IMR-90 (cell line): Measurements from ENCODE around the gene ZNF521. TPM values are rescaled to one million over a fixed set of nuclear protein-coding genes. Genes with fewer than 3 reads are reported as not detected.
A peak's percentile ranks its signal among the peaks of the same experiment; 100 is the strongest.

Experiments used
- ATAC-seq: fragments of 200-7000 bp; cut with Tn5 transposase; 2 replicates; pipeline ENCODE4 v1.9.1; 2020; ENCODE audit warnings: low read depth, mild to moderate bottlenecking, moderate library complexity
- BruUV-seq: library from RNA; stranded (reverse); fragments of 400-500 nt; replicated peaks from 2 replicates; lab custom pipeline; 2021; lab: Mats Ljungman, UMichigan
- CTCF ChIA-PET: fragments of 300-600 bp; formaldehyde crosslinking; extraction: SDS; loops from one replicate; lab custom pipeline; 2021; ENCODE audit warnings: antibody characterized with exemption; lab: Yijun Ruan, JAX
- POLR2A ChIA-PET: fragments of 300-600 bp; sonication (Branson Sonifier 250); formaldehyde crosslinking; loops from one replicate; lab custom pipeline; 2022; ENCODE audit warnings: antibody characterized with exemption; ENCODE audit not compliant: unreplicated experiment; lab: Charles Lee
- DNase-seq: peaks from one replicate; pipeline ENCODE4 v3.0.0; 2013
- H2AFZ ChIP-seq: replicated peaks from 2 replicates; pipeline ENCODE3; 2013; ENCODE audit warnings: low read length, mild to moderate bottlenecking; ENCODE audit not compliant: poor library complexity
- H2AK5ac ChIP-seq: 2 replicates; pipeline ENCODE4 v1.6.1; 2013; ENCODE audit warnings: low read depth, low read length, inconsistent platforms
- H2AK9ac ChIP-seq: replicated peaks from 2 replicates; pipeline ENCODE3; 2013; ENCODE audit warnings: mild to moderate bottlenecking, low read depth, low read length, moderate library complexity; ENCODE audit not compliant: poor library complexity
- H2BK120ac ChIP-seq: 2 replicates; pipeline ENCODE4 v1.6.1; 2013; ENCODE audit warnings: low read depth, low read length, inconsistent platforms
- H2BK15ac ChIP-seq: 3 replicates; pipeline ENCODE4 v1.6.1; 2013; ENCODE audit warnings: low read depth, low read length, inconsistent platforms
- H2BK20ac ChIP-seq: 2 replicates; pipeline ENCODE4 v1.6.1; 2013; ENCODE audit warnings: low read depth, mild to moderate bottlenecking, inconsistent platforms, low read length, moderate library complexity
- H2BK5ac ChIP-seq: 2 replicates; pipeline ENCODE4 v1.6.1; 2013; ENCODE audit warnings: mild to moderate bottlenecking, low read depth, low read length, inconsistent platforms; ENCODE audit not compliant: poor library complexity, severe bottlenecking
- H3K14ac ChIP-seq: replicated peaks from 2 replicates; pipeline ENCODE4 v1.6.1; 2013; ENCODE audit warnings: low read depth, low read length, inconsistent platforms
- H3K18ac ChIP-seq: 2 replicates; pipeline ENCODE4 v1.6.1; 2013; ENCODE audit warnings: low read depth, low read length, control low read depth
- H3K23ac ChIP-seq: 2 replicates; pipeline ENCODE4 v1.6.1; 2013; ENCODE audit warnings: low read depth, low read length, inconsistent platforms
- H3K27ac ChIP-seq: 2 replicates; pipeline ENCODE4 v1.5.1; 2013; ENCODE audit warnings: mild to moderate bottlenecking, control low read depth, low read length; ENCODE audit not compliant: insufficient read depth
- H3K27me3 ChIP-seq: 2 replicates; pipeline ENCODE4 v1.6.1; 2013; ENCODE audit warnings: low read length; ENCODE audit not compliant: control insufficient read depth, insufficient read depth
- H3K36me3 ChIP-seq: 2 replicates; pipeline ENCODE4 v1.6.1; 2013; ENCODE audit warnings: low read length, mixed read lengths; ENCODE audit not compliant: control insufficient read depth, insufficient read depth
- H3K4ac ChIP-seq: 2 replicates; pipeline ENCODE4 v1.6.1; 2013; ENCODE audit warnings: low read depth, low read length, inconsistent platforms
- H3K4me1 ChIP-seq: 2 replicates; pipeline ENCODE4 v1.6.1; 2013; ENCODE audit warnings: low read length, mixed read lengths; ENCODE audit not compliant: control insufficient read depth, insufficient read depth
- H3K4me2 ChIP-seq: 2 replicates; pipeline ENCODE4 v1.6.1; 2013; ENCODE audit warnings: low read depth, mild to moderate bottlenecking, control low read depth, low read length, moderate library complexity
- H3K4me3 ChIP-seq: 2 replicates; pipeline ENCODE4 v1.5.1; 2013; ENCODE audit warnings: low read depth, mild to moderate bottlenecking, control low read depth, low read length, moderate library complexity; ENCODE audit not compliant: insufficient read depth
- H3K56ac ChIP-seq: 2 replicates; pipeline ENCODE4 v1.6.1; 2013; ENCODE audit warnings: low read length, inconsistent platforms; ENCODE audit not compliant: insufficient read depth; ENCODE audit errors: extremely low read depth
- H3K79me1 ChIP-seq, 2 experiments: 2 replicates each; pipeline ENCODE4 v1.6.1; 2013; ENCODE audit warnings: low read length in 2 of 2, inconsistent platforms in 1 of 2, low read depth in 1 of 2
- H3K9ac ChIP-seq: 2 replicates; pipeline ENCODE4 v1.6.1; 2013; ENCODE audit warnings: low read depth, low read length, control low read depth
- H3K9me1 ChIP-seq: 2 replicates; pipeline ENCODE4 v1.6.1; 2013; ENCODE audit warnings: low read length, inconsistent platforms; ENCODE audit not compliant: insufficient read depth
- H3K9me3 ChIP-seq: 2 replicates; pipeline ENCODE4 v1.6.1; 2013; ENCODE audit warnings: low read length; ENCODE audit not compliant: control insufficient read depth, insufficient read depth
- H4K20me1 ChIP-seq: 2 replicates; pipeline ENCODE4 v1.6.1; 2013; ENCODE audit warnings: low read length, inconsistent platforms; ENCODE audit not compliant: insufficient read depth
- H4K5ac ChIP-seq: 2 replicates; pipeline ENCODE4 v1.6.1; 2013; ENCODE audit warnings: mild to moderate bottlenecking, low read depth, low read length, control low read depth
- H4K8ac ChIP-seq, 2 experiments: 2 replicates each; pipeline ENCODE4 v1.6.1; 2013; ENCODE audit warnings: low read depth in 2 of 2, low read length in 2 of 2, control low read depth in 1 of 2, inconsistent platforms in 1 of 2
- H4K91ac ChIP-seq: 2 replicates; pipeline ENCODE4 v1.6.1; 2013; ENCODE audit warnings: low read depth, low read length, inconsistent platforms; ENCODE audit not compliant: insufficient read depth
- CHD1 ChIP-seq: IDR thresholded peaks from 2 replicates; pipeline ENCODE4 v1.6.1; 2012; ENCODE audit warnings: low read depth, low read length, improper control_type of control experiment
- RFX5 ChIP-seq: IDR thresholded peaks from 2 replicates; pipeline ENCODE4 v1.8.0; 2012; ENCODE audit warnings: low read depth, mild to moderate bottlenecking, low read length, moderate library complexity
- WGBS, 2 experiments: methylation state at CpG; one replicate each; pipeline versions ENCODE4 v1.1.5 to v1.1.7; 2013; ENCODE audit warnings: missing lambda C conversion rate in 2 of 2; ENCODE audit not compliant: insufficient read length in 1 of 2; ENCODE audit errors: extremely low coverage in 2 of 2; 5-methylcytosine and 5-hydroxymethylcytosine counted together
- dilution Hi-C: fragments of 300-500 bp; cut with HindIII; formaldehyde crosslinking; loops from one replicate; pipeline ENCODE4 v1.14.3; 2018; ENCODE audit warnings: low sequenced_read_pairs; ENCODE audit not compliant: unreplicated experiment
- in situ Hi-C: fragments of 300-500 bp; cut with MboI; formaldehyde crosslinking; loops from 3 replicates; pipeline ENCODE4 v1.14.3; 2019; ENCODE audit warnings: low sequenced_read_pairs, inconsistent platforms, mixed read lengths
- intact Hi-C: fragments of 100-400 bp; cut with micrococcal nuclease; formaldehyde crosslinking; loops from 2 replicates; pipeline ENCODE4 v1.10.0; 2022
- polyA plus RNA-seq, 3 experiments: library from polyadenylated mRNA; depleted of rRNA; stranded (reverse); fragments of >200 nt; gene quantifications; 2 replicates each; pipeline ENCODE4 v1.2.3, GENCODE V29; 2012; ENCODE audit warnings: low replicate concordance in 1 of 3
- total RNA-seq: library from RNA; depleted of rRNA; stranded (reverse); fragments of >200 nt; gene quantifications from 2 replicates; pipeline ENCODE4 v1.2.3, GENCODE V29; 2012

Gene ZNF521
- total and polyA plus RNA-seq, 2 of the 4 experiments (the other 2 are of a cell fraction), result 21.5 to 59.3 TPM

- Histone ChIP-seq H2BK5ac (no peak overlapping the region), H3K9ac (no peak overlapping the region), H3K4me2 (no peak overlapping the region), H4K20me1 (no peaks in the 10 kb centered on the region), H3K27ac (no peak overlapping the region), H3K79me1 (peaks cover 2 to 52% of the 10 kb centered on the region in 2 experiments; a peak in 3 of 4 replicates), H3K56ac (no peak overlapping the region), H2BK15ac (no peak overlapping the region; the same call in 2 of the 3 replicates), H2BK20ac (no peak overlapping the region), H2AK5ac (no peak overlapping the region), H3K23ac (no peak overlapping the region), H3K4ac (no peak overlapping the region), H3K9me1 (peaks cover 28% of the 10 kb centered on the region), H3K4me3 (no peak overlapping the region), H2AK9ac (no peak overlapping the region), H3K9me3 (no peaks in the 10 kb centered on the region), H4K91ac (peak overlapping the region; percentile 40; the same call in 1 of the 2 replicates), H3K4me1 (peaks cover 13% of the 10 kb centered on the region), H3K36me3 (peaks cover 31% of the 10 kb centered on the region), H2AFZ (no peak overlapping the region), H3K27me3 (no peaks in the 10 kb centered on the region), H4K5ac (no peak overlapping the region), H4K8ac (no peak overlapping the region), H3K14ac (no peak overlapping the region; the same call in 1 of the 2 replicates), H3K18ac (no peak overlapping the region), H2BK120ac (0 out of 2 replicates have a peak overlapping the region, but pooled peaks have one; percentile 5)
- dilution Hi-C loops, result no loop called here
- intact Hi-C loops, result no loop called here
- CTCF ChIA-PET, result no interaction called here
- no CpG with 5 or more reads among the region's 3 CpGs for WGBS, 2 experiments
- in situ Hi-C loops, result no loop called here
- ATAC-seq (no peak), DNase-seq (peak; percentile 81)
- no peak for TF ChIP-seq CHD1
- TF ChIP-seq RFX5, result peak; percentile 56; the same call in 1 of the 2 replicates
- no TSS peak for BruUV-seq
- POLR2A ChIA-PET, result no interaction called here
Observed at GRCh38 chr18:25229081-25229480, 122.9 kb downstream of the ZNF521 start.
